Testis (tissue), 2 donors: ENCODE measurements around the gene ZNF487.

ENCODE experiments used
- CTCF ChIP-seq, 3 experiments: fragments of 450-650 bp in 2 of 3; fragments of 200-600 bp in 1 of 3; sonication (generic) in 1 of 3; IDR thresholded peaks; one replicate each; pipeline ENCODE4 v1.5.1; 2016 to 2019; ENCODE audit warnings: antibody characterized with exemption in 3 of 3, mild to moderate bottlenecking in 2 of 3, moderate library complexity in 1 of 3
- POLR2A ChIP-seq: fragments of 450-650 bp; IDR thresholded peaks from one replicate; pipeline ENCODE4 v1.6.1; 2017; ENCODE audit warnings: antibody characterized with exemption, mild to moderate bottlenecking, moderate library complexity

GRCh38 chr10:43401627-43402026 lies 35.3 kb upstream of the ZNF487 start:
- no peak for TF ChIP-seq CTCF (IDR thresholded peaks at IDR 0.05)
- no peak for TF ChIP-seq POLR2A
